GM18517 (cell line): ENCODE measurements around the gene CST3.

ENCODE experiments used
- ATAC-seq: cut with Tn5 transposase; IDR thresholded peaks from one replicate; pipeline ENCODE4 v1.9.1; 2021; ENCODE audit warnings: mild to moderate bottlenecking, moderate library complexity; ENCODE audit not compliant: unreplicated experiment

Gene CST3

GRCh38 chr20:23605867-23606651 is 31.7 kb downstream of the CST3 start, which contains the start of gene CST9:
Gene CST9 (minus strand): TSS chr20:23605917. CDS start chr20:23605864, 53 bp downstream.
- no peak for ATAC-seq

- ATAC-seq, result no peak
Observed at GRCh38 chr20:23604306-23604705, 33.4 kb downstream of the CST3 start.

- ATAC-seq, result no peak
Observed at GRCh38 chr20:23603321-23603720, 34.4 kb downstream of the CST3 start.

GRCh38 chr20:23602699-23603098 is 35.1 kb downstream of the CST3 start:
- no peak for ATAC-seq

- no peak for ATAC-seq
Observed at GRCh38 chr20:23602241-23602640, 35.5 kb downstream of the CST3 start.

- ATAC-seq, result no peak
Observed at GRCh38 chr20:23601715-23602114, 36.0 kb downstream of the CST3 start.

- no peak for ATAC-seq
Observed at GRCh38 chr20:23598481-23598880, 39.3 kb downstream of the CST3 start.

- ATAC-seq, result no peak
Observed at GRCh38 chr20:23596579-23597250, 41.0 kb downstream of the CST3 start.

GRCh38 chr20:23595941-23596340 is 41.8 kb downstream of the CST3 start:
- ATAC-seq, result no peak

- ATAC-seq, result no peak
Observed at GRCh38 chr20:23588434-23589403, 49.0 kb downstream of the CST3 start.

GRCh38 chr20:23587631-23588030 is 50.1 kb downstream of the CST3 start:
- ATAC-seq, result no peak

- ATAC-seq, result no peak
Observed at GRCh38 chr20:23586735-23587525, 50.8 kb downstream of the CST3 start.

- ATAC-seq, result no peak
Observed at GRCh38 chr20:23585808-23586734, 51.7 kb downstream of the CST3 start.

- ATAC-seq, result no peak
Observed at GRCh38 chr20:23585449-23585807, 52.3 kb downstream of the CST3 start.

GRCh38 chr20:23584434-23585199 is 53.1 kb downstream of the CST3 start:
- ATAC-seq, result no peak
